ENCODE data around the gene RHCG.

DNA sequence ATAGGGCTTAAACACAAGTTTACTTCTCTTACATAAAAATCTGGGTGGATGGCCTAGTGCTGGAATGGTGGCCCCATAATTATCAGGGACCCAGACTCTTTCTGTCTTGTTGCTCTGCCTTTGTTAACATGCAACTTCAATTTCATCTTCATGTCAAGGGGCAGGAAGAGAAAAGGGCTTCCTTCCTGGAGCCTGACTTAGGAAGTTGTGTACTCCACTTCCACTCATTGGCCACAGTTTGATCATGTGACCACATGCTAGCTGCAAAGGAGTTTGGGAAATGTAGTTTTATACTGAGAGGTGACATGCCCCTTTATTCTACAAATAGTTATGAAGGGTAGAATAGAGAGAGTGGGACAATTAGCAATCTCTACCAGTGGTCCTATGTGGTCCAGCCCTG is 39.3 kb downstream of the RHCG start:
- TF ChIP-seq POLR2A (IDR thresholded peaks at IDR 0.05; ENCODE audit: extremely low read depth, insufficient read length) (no peak), MYC (IDR thresholded peaks at IDR 0.05; ENCODE audit: low read depth, low read length) (no peak)
- TF ChIP-seq, protein P1, sequence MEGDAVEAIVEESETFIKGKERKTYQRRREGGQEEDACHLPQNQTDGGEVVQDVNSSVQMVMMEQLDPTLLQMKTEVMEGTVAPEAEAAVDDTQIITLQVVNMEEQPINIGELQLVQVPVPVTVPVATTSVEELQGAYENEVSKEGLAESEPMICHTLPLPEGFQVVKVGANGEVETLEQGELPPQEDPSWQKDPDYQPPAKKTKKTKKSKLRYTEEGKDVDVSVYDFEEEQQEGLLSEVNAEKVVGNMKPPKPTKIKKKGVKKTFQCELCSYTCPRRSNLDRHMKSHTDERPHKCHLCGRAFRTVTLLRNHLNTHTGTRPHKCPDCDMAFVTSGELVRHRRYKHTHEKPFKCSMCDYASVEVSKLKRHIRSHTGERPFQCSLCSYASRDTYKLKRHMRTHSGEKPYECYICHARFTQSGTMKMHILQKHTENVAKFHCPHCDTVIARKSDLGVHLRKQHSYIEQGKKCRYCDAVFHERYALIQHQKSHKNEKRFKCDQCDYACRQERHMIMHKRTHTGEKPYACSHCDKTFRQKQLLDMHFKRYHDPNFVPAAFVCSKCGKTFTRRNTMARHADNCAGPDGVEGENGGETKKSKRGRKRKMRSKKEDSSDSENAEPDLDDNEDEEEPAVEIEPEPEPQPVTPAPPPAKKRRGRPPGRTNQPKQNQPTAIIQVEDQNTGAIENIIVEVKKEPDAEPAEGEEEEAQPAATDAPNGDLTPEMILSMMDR (IDR thresholded peaks at IDR 0.05; ENCODE audit: low read depth, low read length): no peak

Measured in NB4 (cell line).